ENCODE measurements around the gene SCG2.

The SCG2 gene

DNA sequence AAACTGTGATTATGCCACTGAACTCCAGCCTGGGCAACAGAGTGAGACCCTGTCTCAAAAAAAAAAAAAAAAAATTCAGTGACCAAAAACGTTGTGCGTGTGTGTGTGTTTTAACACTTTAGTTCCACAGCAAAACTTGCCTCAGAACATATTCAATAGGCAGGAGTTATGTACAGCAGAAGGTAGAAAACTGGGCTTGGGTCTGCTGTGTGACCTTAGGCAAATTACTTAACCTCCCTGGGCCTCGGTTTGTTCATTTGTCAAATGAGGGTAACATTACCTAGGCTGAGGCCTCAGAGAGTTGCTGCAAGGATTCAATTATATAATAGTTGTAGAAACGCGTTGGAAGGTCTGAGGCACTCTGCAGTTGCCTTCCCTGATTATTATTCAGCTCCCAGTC lies 10.3 kb upstream of the SCG2 start:
- no peaks in the 10 kb centered on the region for H3K4me1 ChIP-seq (ENCODE audit: insufficient read depth, insufficient read length)
- H3K4me3 ChIP-seq (ENCODE audit: insufficient read length, low read depth): no peak overlapping the region
- TF ChIP-seq ZNF274 (IDR thresholded peaks at IDR 0.05; ENCODE audit: low read depth, low read length): no peak
- TF ChIP-seq SUZ12 (IDR thresholded peaks at IDR 0.05; ENCODE audit: extremely low read depth, insufficient read depth, insufficient read length): no peak
- no peak for TF ChIP-seq YY1 (IDR thresholded peaks at IDR 0.05; ENCODE audit: insufficient read depth, insufficient read length)
- no peaks in the 10 kb centered on the region for H3K36me3 ChIP-seq (ENCODE audit: insufficient read depth, insufficient read length, low read length)
- no peaks in the 10 kb centered on the region for H3K9me3 ChIP-seq (ENCODE audit: insufficient read depth, low read length)
- no peak for DNase-seq (ENCODE audit: low read depth, low spot score)
- no peak overlapping the region for H3K9ac ChIP-seq (ENCODE audit: insufficient read length, low read depth)
- peaks cover 70% of the 10 kb centered on the region for H3K27me3 ChIP-seq (ENCODE audit: insufficient read depth, insufficient read length)

DNA sequence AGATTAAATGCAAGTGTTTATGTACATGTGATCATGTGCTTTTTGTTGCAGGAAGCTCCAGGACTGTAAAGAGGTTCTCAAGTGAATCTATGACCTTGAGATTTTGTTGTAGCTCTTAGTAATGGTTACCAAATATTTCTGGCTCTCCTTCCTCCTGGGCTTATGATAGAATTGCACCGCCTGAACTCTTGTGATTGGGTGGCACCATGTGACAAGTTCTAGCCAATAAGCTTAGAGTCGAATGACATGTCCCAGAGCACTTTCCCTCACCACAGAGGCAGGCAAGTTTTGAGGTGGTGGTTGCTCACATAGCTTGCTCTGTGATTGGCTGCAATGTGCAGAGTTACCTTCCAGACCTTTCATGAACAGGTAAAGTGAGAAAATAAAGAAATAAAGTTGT lies 8.9 kb upstream of the SCG2 start:
- Histone ChIP-seq H3K4me3 (ENCODE audit: insufficient read length, low read depth) (no peak overlapping the region), H3K9ac (ENCODE audit: insufficient read length, low read depth) (no peak overlapping the region), H3K27me3 (ENCODE audit: insufficient read depth, insufficient read length) (peaks cover 55% of the 10 kb centered on the region), H3K9me3 (ENCODE audit: insufficient read depth, low read length) (no peaks in the 10 kb centered on the region), H3K4me1 (ENCODE audit: insufficient read depth, insufficient read length) (no peaks in the 10 kb centered on the region), H3K36me3 (ENCODE audit: insufficient read depth, insufficient read length, low read length) (no peaks in the 10 kb centered on the region)
- TF ChIP-seq YY1 (IDR thresholded peaks at IDR 0.05; ENCODE audit: insufficient read depth, insufficient read length): no peak
- no peak for TF ChIP-seq ZNF274 (IDR thresholded peaks at IDR 0.05; ENCODE audit: low read depth, low read length)
- no peak for TF ChIP-seq SUZ12 (IDR thresholded peaks at IDR 0.05; ENCODE audit: extremely low read depth, insufficient read depth, insufficient read length)
- DNase-seq (ENCODE audit: low read depth, low spot score): no peak

DNA sequence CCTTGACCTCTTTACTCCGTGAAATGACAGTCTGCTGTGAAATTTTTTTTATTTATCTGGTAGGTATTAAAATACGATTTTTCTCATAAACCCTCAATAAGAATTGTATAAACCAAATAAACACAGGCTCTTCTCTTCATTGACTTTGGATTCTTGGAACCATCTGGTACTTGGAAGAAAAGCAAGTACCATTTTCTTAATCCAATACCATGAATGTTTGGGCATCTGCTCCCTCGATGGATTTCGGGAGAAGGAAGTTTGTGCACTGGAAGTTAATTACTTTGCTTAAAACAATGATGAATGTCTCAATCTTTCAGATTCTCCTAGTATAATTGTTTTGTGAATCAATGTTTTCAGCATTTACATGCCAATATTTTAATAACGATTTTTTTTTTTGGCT lies 5.3 kb upstream of the SCG2 start:
- Histone ChIP-seq H3K9ac (ENCODE audit: insufficient read length, low read depth) (no peak overlapping the region), H3K4me1 (ENCODE audit: insufficient read depth, insufficient read length) (no peaks in the 10 kb centered on the region), H3K36me3 (ENCODE audit: insufficient read depth, insufficient read length, low read length) (no peaks in the 10 kb centered on the region), H3K27me3 (ENCODE audit: insufficient read depth, insufficient read length) (peaks cover 21% of the 10 kb centered on the region), H3K9me3 (ENCODE audit: insufficient read depth, low read length) (no peaks in the 10 kb centered on the region), H3K4me3 (ENCODE audit: insufficient read length, low read depth) (no peak overlapping the region)
- TF ChIP-seq ZNF274 (IDR thresholded peaks at IDR 0.05; ENCODE audit: low read depth, low read length) (no peak), YY1 (IDR thresholded peaks at IDR 0.05; ENCODE audit: insufficient read depth, insufficient read length) (no peak), SUZ12 (IDR thresholded peaks at IDR 0.05; ENCODE audit: extremely low read depth, insufficient read depth, insufficient read length) (no peak)
- DNase-seq (ENCODE audit: low read depth, low spot score): no peak

DNA sequence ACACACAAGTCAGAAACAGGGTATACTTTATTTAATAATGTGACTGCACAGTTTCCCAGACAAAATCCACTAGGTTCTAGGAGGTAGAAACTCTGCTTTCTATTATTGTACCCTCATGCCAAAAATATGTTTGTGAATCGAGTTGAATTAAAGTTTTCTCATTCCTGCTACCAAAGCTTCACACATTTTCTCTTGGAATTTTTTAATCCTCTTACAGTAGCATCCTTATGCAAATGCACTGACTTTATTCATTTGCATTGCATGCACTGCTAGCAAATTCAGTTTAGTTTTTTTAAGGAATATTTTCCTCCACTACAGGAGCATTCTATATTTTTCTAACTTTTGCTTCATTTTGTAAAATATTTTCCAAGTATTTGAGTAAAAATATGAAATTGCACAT lies 4.8 kb upstream of the SCG2 start:
- Histone ChIP-seq H3K9me3 (ENCODE audit: insufficient read depth, low read length) (no peaks in the 10 kb centered on the region), H3K9ac (ENCODE audit: insufficient read length, low read depth) (no peak overlapping the region), H3K36me3 (ENCODE audit: insufficient read depth, insufficient read length, low read length) (no peaks in the 10 kb centered on the region), H3K4me1 (ENCODE audit: insufficient read depth, insufficient read length) (no peaks in the 10 kb centered on the region), H3K27me3 (ENCODE audit: insufficient read depth, insufficient read length) (peaks cover 16% of the 10 kb centered on the region), H3K4me3 (ENCODE audit: insufficient read length, low read depth) (no peak overlapping the region)
- DNase-seq (ENCODE audit: low read depth, low spot score): no peak
- TF ChIP-seq SUZ12 (IDR thresholded peaks at IDR 0.05; ENCODE audit: extremely low read depth, insufficient read depth, insufficient read length) (no peak), YY1 (IDR thresholded peaks at IDR 0.05; ENCODE audit: insufficient read depth, insufficient read length) (no peak), ZNF274 (IDR thresholded peaks at IDR 0.05; ENCODE audit: low read depth, low read length) (no peak)

- H3K9ac ChIP-seq (ENCODE audit: insufficient read length, low read depth): no peak overlapping the region
- H3K36me3 ChIP-seq (ENCODE audit: insufficient read depth, insufficient read length, low read length): no peaks in the 10 kb centered on the region
- no peaks in the 10 kb centered on the region for H3K9me3 ChIP-seq (ENCODE audit: insufficient read depth, low read length)
- no peak for DNase-seq (ENCODE audit: low read depth, low spot score)
- H3K27me3 ChIP-seq (ENCODE audit: insufficient read depth, insufficient read length): no peaks in the 10 kb centered on the region
- TF ChIP-seq ZNF274 (IDR thresholded peaks at IDR 0.05; ENCODE audit: low read depth, low read length) (no peak), YY1 (IDR thresholded peaks at IDR 0.05; ENCODE audit: insufficient read depth, insufficient read length) (no peak), SUZ12 (IDR thresholded peaks at IDR 0.05; ENCODE audit: extremely low read depth, insufficient read depth, insufficient read length) (no peak)
- no peaks in the 10 kb centered on the region for H3K4me1 ChIP-seq (ENCODE audit: insufficient read depth, insufficient read length)
- H3K4me3 ChIP-seq (ENCODE audit: insufficient read length, low read depth): no peak overlapping the region
These were observed 2.1 kb upstream of the SCG2 start for GRCh38 chr2:223604231-223604630.

- Histone ChIP-seq H3K4me3 (ENCODE audit: insufficient read length, low read depth) (no peak overlapping the region), H3K36me3 (ENCODE audit: insufficient read depth, insufficient read length, low read length) (peaks cover 5% of the 10 kb centered on the region), H3K27me3 (ENCODE audit: insufficient read depth, insufficient read length) (no peaks in the 10 kb centered on the region), H3K9ac (ENCODE audit: insufficient read length, low read depth) (no peak overlapping the region), H3K9me3 (ENCODE audit: insufficient read depth, low read length) (no peaks in the 10 kb centered on the region), H3K4me1 (ENCODE audit: insufficient read depth, insufficient read length) (no peaks in the 10 kb centered on the region)
- TF ChIP-seq ZNF274 (IDR thresholded peaks at IDR 0.05; ENCODE audit: low read depth, low read length) (no peak), YY1 (IDR thresholded peaks at IDR 0.05; ENCODE audit: insufficient read depth, insufficient read length) (no peak), SUZ12 (IDR thresholded peaks at IDR 0.05; ENCODE audit: extremely low read depth, insufficient read depth, insufficient read length) (no peak)
- DNase-seq (ENCODE audit: low read depth, low spot score): no peak
These were observed 811 bp upstream of the SCG2 start for GRCh38 chr2:223602972-223603371.

GRCh38 chr2:223601018-223601417 lies 1.1 kb downstream of the SCG2 start:
- no peak for DNase-seq (ENCODE audit: low read depth, low spot score)
- Histone ChIP-seq H3K4me3 (ENCODE audit: insufficient read length, low read depth) (no peak overlapping the region), H3K36me3 (ENCODE audit: insufficient read depth, insufficient read length, low read length) (peaks cover 12% of the 10 kb centered on the region), H3K4me1 (ENCODE audit: insufficient read depth, insufficient read length) (no peaks in the 10 kb centered on the region), H3K9ac (ENCODE audit: insufficient read length, low read depth) (no peak overlapping the region), H3K27me3 (ENCODE audit: insufficient read depth, insufficient read length) (no peaks in the 10 kb centered on the region), H3K9me3 (ENCODE audit: insufficient read depth, low read length) (no peaks in the 10 kb centered on the region)
- TF ChIP-seq ZNF274 (IDR thresholded peaks at IDR 0.05; ENCODE audit: low read depth, low read length) (no peak), YY1 (IDR thresholded peaks at IDR 0.05; ENCODE audit: insufficient read depth, insufficient read length) (no peak), SUZ12 (IDR thresholded peaks at IDR 0.05; ENCODE audit: extremely low read depth, insufficient read depth, insufficient read length) (no peak)

Data from NT2/D1 (cell line).